Fibroblast of skin of abdomen (primary cell): ENCODE results near the gene NOC2L.

Experiments used
- DNase-seq: peaks from one replicate; pipeline ENCODE4 v3.0.0-alpha.2; 2013

The NOC2L gene

DNA sequence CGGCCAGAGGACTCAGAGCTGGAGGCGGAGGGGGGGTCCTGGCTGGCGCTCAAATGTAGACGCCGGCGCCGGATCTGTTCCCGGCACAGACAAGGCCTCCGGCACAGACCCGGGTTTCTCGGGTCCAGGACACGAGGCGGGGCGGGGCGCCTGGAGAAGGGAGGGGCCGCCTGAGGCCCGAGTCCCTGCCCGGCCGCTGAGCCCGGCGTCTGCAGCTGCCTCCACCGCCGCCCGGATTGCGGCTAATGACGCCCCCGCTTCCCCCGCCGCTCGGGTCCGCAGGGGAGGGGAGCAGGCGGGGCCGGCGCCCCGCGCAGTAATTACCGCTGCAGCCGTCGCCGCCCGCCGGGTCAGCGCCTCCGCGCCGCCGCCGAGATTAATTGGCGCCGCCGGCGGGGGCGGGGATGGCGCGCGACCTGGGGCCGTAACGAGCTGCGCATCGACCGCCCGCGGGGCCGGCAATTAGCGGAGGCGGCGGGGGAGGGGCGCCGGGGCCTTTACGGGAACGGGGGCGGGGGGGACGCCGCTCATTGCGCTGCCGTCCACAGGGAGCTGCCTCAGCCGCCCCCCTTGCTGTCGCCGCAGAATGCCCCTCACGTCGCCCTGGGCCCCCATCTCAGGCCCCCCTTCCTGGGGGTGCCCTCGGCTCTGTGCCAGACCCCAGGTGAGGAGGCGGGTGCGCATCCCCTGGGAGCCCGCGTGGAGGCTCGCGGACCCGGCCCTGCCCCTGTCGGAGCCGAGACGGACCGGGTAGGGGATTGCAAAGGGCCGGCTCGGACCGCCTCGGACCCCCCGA lies 17.3 kb downstream of the NOC2L start:
- peak; percentile 95 for DNase-seq

- DNase-seq, result no peak
Observed at GRCh38 chr1:941015-941587, 18.0 kb downstream of the NOC2L start.

GRCh38 chr1:940107-941014 lies 18.7 kb downstream of the NOC2L start:
- DNase-seq, result peak; percentile 90

DNA sequence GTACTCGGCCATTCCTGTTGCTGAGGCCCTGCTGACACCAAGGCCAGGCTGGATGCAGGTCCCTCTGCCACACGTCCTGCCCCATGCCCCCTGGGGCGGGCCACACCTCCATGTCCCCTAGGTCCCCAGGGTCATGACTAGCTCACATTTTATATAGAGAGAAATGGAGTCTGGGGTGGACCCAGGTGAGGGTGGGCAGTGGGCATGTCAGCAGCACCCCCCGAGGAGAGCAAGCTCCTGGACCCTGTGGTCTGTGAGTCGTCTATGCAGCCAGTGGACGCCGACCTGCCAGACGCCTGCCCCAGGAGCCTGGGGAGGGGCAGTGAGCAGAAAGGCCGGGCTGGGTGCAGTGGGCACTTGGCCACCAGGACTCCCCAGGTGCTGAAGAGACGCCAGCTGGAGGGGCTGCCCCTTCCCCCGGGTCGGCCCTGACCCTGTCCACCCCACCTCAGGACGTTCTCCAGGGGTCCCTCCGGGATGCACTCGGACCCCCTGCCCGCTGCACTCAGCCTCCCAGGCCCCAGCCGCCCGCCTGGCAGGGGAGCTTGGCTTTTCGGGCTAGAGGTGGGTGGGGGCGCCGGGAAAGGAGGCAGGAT lies 19.4 kb downstream of the NOC2L start:
- no peak for DNase-seq

- DNase-seq, result no peak
Observed at GRCh38 chr1:938711-939489, 20.2 kb downstream of the NOC2L start.

DNA sequence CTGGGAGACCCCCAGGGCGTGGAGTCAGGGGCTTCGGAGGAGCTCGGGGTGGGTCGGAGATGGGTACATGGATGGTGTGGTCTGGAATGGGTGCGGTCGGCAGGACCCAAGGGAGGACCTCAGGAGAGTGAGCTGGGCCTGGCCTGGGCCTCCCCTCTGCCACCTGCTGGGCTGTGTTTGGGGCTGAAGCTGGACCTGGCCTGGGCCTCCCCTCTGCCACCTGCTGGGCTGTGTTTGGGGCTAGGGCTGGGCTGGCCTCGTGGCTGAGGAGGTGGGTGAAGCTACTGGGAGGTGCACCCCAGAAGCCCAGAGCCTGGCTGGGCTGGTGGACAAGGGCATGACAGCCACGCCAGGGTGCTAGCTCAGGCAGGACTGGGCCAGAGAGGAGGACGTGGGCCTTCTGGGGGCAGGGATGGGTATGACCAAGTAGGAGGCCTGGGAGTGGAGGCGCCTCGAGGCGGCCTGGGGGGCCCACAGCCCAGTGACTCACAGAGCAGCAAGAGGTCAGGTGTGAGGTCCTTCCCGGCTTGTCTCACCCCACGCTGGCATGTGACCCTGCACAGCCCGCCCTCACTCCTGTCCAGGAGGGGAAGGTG lies 20.9 kb downstream of the NOC2L start:
- DNase-seq, result no peak

- DNase-seq, result no peak
Observed at GRCh38 chr1:937521-937920, 21.5 kb downstream of the NOC2L start.

DNA sequence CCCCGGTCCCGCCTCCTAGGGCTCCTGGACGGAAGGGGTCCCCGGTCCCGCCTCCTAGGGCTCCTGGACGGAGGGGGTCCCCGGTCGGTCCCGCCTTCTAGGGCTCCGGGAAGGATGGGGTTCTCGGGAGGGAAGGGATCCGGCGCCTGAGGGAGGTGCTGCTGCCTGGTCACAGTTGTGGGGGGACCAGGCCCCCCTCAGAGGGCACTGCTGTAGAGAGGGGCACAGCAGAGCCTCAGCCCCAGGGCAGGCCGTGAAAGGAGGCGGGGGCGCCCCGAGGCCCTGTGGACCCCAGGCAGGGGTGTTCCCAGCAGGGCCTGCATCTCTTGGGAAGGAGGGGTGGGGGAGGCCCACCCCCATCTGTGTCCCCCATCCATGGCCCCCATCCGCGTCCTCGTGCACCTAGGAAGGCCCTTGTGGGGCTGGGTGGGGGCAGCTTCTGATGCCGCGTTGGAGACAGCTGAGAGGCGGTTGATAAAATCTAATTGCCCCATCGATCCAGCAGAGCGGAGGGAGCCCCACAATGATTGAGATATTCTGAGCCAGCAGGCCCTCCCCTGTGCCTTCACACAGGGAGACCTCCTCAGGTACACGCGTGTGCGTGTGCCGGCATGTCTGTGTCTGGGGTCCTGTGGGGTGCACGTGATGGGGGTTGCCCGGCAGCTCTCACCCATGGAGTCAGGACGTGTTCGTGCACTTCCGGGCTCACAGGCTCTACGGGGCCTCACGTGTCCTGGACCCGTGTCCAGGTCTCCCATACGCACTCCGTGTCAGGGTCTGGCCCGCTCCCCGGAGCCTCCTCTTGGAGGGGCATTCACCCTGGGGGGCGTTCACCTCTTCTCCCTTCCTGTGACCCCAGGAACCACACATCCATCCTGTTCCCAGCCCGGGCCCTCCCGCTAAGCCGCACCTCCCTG lies 22.4 kb downstream of the NOC2L start:
- no peak for DNase-seq

- DNase-seq, result peak; percentile 39
Observed at GRCh38 chr1:935751-936231, 23.3 kb downstream of the NOC2L start.

- no peak for DNase-seq
Observed at GRCh38 chr1:934991-935750, 23.9 kb downstream of the NOC2L start.

DNA sequence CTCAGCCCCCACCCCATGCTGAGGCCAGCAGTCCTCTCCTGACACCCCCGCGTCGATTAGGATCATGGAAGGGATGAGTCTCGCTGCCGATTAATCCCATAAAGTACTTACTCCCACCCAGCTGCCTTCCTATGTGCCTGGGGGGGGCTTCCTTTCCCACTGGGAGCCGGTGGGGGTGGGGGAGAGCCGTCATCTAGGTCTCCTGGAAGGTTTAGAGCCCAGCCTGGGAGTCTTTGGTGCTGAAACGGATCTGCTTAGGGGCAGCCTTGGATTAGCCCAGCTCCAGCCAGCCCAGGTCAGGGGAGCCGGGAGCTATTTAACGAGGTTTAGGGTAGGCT lies 25.5 kb downstream of the NOC2L start:
- DNase-seq, result no peak

DNA sequence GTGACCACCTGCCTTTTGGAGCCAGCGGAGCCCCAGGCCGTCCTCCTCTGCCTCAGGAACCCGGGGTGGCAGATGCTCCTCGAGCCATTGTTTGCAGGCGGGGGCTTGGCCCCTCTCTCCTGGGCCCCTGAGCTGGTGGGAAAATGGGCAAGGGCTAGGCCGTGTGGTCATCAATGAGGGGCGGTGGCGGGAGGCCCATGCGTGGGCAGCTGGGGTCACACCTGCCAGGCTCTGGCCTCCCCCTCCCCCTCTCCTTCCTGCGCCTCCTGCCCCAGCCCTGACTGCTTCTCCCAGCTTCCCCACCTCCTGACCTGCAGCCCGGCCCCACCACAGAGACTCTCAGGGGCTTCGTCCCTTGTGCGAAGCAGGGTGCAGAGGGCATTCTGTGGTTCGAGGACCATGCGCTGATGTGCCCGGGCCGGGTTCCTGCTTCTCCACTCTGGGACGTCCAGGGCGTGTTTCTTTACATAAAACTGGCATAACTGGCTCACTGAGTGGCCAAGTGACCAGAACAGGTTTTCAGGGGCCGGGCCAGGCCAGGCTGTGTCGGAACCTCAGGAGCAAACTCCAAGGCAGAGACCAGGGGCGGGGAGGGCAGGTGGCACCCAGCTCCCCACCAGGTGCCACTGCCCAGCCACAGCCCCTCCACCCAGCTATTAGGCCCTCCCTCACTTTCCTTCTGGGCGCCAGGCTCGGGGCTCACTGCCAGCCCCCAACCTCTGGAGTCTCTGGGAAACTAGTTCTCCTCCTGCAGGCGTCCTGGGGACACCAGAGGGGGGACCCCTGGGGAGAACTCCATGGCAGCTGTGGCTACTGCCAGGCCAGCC lies 26.1 kb downstream of the NOC2L start:
- no peak for DNase-seq

DNA sequence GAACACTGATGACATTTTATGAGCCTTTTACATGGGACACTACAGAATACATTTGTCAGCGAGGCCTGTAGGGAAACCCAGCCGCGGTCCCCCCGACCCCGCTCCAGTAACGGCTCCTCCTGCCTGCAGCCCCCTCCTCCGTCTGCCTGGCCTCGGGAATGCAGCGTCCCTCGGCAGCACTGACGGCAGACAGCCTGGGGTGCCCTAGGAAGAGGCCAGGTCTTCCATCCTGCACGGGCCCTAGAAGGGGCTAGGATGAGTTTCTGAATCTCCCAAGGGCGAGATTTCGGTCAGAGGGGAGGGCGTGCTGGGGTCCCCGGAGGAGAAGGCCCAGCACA lies 26.9 kb downstream of the NOC2L start:
- DNase-seq, result no peak

GRCh38 chr1:931380-932172 lies 27.5 kb downstream of the NOC2L start:
- no peak for DNase-seq

DNA sequence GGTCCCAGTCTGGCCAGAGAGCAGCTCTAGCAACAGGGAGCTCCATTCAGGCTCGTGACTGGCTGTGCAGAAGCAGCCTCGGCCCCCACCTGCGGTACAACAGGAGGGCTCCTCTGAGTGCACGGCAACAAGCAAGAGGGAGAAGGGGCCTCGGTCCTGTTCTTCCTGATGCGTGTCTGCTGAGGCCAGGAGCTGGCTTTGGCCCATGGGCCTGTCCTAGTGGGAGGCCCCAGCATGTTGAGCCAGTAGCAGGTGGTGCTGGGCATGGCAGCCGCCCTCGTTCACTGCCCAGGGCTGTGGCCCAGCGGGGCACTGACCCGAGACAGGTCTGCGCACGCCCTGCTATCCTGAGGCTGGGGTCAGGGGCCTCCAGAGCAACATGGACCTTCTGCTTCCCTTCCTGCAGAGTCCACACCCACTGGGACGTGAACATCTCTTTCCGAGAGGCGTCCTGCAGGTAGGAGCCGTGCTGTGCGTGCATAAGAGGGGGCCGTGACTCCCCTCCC lies 28.4 kb downstream of the NOC2L start:
- DNase-seq, result no peak

GRCh38 chr1:929712-930632 lies 29.1 kb downstream of the NOC2L start:
- DNase-seq, result no peak
